ENCODE data around the gene TSPAN9.
A peak's percentile ranks its signal among the peaks of the same experiment; 100 is the strongest.

TSPAN9 gene

DNA sequence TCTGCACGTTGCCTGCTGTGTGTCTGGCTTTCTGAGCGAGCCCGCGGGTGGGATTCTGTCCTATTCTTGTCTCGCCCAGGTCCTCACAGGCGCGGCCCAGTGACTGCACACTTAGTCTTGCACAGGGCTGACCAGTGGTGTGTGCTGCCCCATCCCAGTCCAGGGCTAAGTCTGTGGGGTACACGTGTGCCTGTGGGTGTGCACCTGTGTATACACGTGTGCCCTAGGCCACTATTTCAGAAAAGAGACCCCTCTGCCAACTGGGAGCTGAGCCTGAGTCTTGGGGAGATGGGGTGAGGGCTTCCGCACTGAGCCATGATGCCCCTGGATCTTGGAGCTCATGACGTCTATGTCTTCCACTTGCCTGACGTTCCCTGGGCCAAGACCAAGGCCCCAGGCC lies 228.3 kb downstream of the TSPAN9 start:
- no peak for DNase-seq

- no peak for DNase-seq
Observed at GRCh38 chr12:3305904-3306619, 228.9 kb downstream of the TSPAN9 start.

DNA sequence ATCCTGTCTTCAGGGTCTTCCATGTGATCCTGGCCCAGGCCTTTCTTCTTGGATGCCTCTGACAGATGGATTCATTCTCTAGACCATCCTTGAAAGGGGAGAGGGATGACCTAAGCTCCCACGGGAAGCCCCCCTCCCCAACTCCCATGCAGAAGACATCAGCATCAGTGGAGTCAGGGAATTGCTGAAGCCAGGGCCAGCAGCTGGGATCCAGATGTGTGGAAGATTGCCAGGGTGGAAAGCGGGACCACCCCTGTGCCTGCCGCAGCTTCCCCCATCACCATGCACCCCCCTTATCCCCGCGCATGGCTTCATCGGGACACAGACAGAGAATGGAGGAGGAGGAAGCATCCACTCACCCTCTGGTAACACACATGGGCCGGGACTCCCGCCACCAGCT lies 230.2 kb downstream of the TSPAN9 start:
- no peak for DNase-seq

- DNase-seq = no peak
Observed at GRCh38 chr12:3308063-3308462, 230.9 kb downstream of the TSPAN9 start.

GRCh38 chr12:3308609-3309008 lies 231.4 kb downstream of the TSPAN9 start:
- no peak for DNase-seq

GRCh38 chr12:3309805-3310204 lies 232.6 kb downstream of the TSPAN9 start:
- no peak for DNase-seq

GRCh38 chr12:3310271-3311026 lies 233.3 kb downstream of the TSPAN9 start:
- DNase-seq = no peak

- DNase-seq = no peak
Observed at GRCh38 chr12:3311027-3311402, 233.8 kb downstream of the TSPAN9 start.

DNA sequence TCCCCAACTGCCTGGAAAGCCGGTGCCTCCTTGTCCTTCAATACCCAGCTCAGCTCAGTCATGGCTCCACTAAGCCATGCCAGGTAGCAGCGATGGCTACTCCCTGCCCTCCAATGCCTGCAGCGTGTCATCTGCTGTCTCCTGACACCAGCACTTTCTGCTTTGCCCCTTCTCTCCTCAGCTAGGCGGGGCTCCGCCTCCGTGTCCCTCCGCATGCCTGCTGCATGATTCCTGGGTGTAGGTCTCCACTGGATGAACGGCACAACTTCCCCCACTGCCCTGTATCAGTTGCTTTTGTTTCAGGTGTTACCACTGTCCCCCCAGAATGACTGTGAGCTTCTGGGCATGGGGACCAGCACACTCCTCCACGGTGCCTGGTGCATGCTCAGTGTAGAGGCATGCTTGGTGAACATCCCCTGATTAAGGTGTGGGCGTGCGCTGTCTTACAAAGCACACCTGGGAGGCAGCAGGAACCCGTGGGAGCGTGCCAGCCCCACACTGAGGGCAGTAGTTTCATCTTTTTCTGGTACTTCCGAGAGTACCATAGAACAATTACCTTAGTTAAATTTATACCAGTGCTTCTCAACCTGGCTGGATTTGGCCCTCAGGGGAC lies 234.4 kb downstream of the TSPAN9 start:
- no peak for DNase-seq

DNA sequence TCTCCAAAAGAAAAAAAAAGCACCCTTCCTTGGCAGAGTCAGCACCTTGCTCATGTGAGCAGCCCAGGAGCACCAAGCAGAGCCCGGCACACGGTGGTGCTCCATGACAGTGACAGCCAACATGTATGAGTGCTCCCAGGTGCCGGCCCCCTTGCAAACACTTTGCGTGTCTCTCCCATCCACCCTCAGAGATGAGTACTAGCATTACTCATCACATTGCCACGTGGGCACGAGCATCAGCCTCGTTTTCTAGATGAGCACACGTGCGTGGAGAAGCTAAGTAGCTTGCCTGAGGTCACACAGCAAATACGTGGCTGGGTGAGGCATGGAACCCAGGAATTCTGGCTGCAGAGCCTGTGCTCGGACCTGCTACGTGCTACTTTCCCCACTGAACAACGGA lies 235.9 kb downstream of the TSPAN9 start:
- no peak for DNase-seq

GRCh38 chr12:3313675-3314663 lies 236.8 kb downstream of the TSPAN9 start:
- peak in 1 of 2 experiments; percentile 59 for DNase-seq

DNA sequence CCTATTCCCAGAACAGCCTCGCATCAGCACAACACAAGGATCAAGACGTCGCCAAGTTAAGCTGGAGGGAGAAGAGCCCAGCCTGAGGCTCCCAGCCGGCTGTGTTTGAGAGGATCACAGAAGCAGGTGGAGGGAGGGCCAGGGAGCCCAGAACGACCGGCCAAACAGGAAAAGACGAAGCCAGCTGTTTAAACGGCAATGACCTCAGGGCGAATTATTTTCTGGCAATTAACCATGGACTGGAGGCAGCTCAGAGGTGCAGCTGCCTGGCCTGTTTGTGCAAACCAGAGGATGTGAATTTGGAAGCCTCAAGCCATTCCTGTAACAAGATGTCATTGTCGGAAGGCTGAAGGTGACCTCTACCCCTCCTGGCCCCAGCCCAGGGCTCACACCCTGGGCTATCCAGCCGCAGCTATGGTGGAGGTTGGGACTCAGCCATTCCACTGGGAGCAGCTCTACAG lies 238.1 kb downstream of the TSPAN9 start:
- no peak for DNase-seq

DNA sequence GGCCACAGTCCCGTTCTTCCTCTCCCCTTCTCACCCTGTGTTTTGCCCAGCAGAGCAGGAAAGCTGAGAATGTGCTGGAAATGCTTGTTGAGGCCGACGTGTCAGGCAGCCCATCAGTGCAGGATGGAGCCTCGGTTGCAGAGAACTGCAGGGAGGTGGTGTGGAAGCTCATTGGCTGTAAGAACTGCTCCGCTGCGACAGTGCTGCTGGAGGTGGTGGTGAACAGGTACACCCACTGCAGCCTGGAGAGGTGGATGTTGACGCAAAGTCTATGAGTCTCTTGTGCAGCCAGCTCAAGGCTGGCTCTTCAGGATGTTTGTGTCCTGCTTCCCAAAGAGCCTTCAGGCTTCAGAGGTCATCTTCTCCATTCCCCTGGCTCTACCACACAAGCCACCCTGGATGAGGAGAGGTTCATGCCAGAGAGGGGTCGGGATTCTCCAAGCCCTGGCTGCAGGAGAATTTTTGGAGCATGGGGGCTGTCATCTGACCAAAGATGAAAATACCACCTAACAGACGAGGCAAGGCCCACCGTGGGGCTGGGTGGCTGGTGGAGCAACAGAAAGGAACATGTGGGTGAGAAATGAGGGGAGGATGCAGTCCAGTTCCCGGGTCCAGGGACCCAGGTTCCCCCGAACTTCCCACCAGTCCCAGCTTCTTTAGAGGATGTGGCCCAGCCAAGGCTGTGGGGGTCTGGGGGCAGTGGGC lies 239.7 kb downstream of the TSPAN9 start:
- DNase-seq = no peak

- no peak for DNase-seq
Observed at GRCh38 chr12:3317481-3317815, 240.3 kb downstream of the TSPAN9 start.

DNA sequence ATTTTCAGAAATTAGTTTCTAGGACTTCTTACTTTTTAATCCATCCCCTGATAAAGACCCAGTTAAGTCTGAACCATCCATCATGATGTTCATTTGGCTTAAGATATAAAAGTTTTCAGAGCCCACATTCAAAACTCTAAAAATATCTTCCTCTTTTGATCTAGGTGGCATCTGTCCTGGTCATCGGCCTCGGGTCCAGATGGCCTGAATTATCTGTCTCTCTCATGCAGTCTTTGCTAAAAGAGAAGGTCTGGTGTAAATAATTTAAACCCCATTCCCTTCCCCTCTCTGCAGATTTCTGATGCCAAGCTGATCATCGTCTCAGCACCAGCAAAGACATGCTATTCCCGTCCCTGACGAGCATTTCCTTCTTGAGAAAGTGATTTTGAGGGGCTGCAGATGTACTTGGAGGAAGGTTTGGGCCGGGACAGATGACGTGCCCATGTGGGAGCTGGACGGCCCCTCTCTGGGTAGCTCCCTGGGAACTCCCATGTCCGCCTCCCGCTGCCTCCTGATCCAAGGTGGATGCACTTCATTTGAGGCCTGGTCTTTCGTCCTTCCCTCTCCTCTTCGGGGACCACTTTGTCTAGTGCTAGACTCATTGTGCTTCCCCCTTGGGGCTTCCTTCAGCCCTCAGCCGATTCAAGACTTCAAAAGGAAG lies 240.8 kb downstream of the TSPAN9 start:
- DNase-seq = no peak

GRCh38 chr12:3319723-3320492 lies 242.7 kb downstream of the TSPAN9 start:
- DNase-seq = no peak

GRCh38 chr12:3320881-3321509 lies 243.8 kb downstream of the TSPAN9 start:
- DNase-seq = no peak

GRCh38 chr12:3321881-3322280 lies 244.7 kb downstream of the TSPAN9 start:
- no peak for DNase-seq

- DNase-seq = no peak
Observed at GRCh38 chr12:3323002-3323685, 246.0 kb downstream of the TSPAN9 start.

DNA sequence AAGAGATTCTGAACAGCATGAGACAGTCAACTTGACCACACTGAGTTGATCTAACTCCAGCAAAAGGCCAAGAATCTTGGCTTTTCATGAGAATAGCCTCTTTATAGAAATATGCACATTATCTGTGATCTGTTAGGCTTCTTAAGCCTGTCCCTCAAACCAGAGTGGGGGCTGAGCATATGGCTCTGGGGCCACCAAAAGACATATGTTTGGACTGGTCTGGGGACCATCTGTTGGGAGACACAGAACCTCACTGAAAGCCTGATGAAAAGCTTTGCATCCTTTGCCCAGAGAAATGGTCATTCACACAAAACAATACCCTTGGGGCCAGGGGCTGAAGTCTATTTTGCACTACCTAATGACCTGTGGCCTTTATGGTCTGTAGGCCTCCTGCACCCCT lies 248.6 kb downstream of the TSPAN9 start:
- no peak for DNase-seq
